HG03354 (cell line): ENCODE measurements around the gene AMZ2.
A peak's percentile ranks its signal among the peaks of the same experiment; 100 is the strongest.

ENCODE experiments used
- ATAC-seq: cut with Tn5 transposase; IDR thresholded peaks from one replicate; pipeline ENCODE4 v1.9.1; 2021; ENCODE audit warnings: mild to moderate bottlenecking; ENCODE audit not compliant: unreplicated experiment, poor library complexity, severe bottlenecking

AMZ2 gene

DNA sequence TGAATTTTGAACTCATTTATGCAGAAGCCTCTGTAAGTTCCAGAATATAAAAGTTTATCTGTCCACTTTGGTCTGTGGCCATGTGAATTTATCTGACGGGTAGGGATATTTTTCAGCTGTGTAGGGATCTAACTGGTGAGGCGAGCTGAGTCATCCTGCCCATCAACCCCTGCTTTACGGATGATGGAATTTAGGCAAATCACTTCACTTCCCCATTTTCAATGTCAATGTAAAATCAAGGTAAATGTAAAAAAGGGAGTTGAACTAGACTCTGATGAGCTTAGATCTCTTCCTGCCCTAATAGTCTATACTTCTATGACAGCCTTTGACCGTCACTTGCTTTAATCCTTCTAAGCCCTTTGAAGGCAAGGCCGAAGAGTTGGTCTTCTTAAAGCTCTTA is 40.5 kb downstream of the AMZ2 start:
- no peak for ATAC-seq

GRCh38 chr17:68288804-68289203 is 41.0 kb downstream of the AMZ2 start:
- no peak for ATAC-seq

DNA sequence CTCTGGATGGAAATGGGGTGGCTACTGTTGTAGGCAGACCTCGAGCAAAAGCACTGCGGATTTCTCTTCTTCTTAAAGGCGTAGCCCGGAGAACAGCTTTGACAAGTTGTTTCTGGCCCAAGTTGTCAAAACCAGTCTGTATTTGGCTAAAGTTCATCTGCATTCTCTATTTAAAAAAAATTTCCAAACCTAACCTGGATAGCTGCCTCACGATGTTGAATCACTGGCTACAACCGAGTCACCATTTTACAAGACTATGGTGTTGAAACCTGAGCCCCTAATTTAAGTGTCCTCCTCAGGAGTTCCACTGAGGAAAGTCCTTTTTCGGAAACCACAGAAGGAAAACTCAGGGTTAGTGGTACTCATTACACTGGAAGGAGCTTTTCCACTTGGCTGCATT is 41.6 kb downstream of the AMZ2 start:
- no peak for ATAC-seq

GRCh38 chr17:68289936-68290267 is 42.1 kb downstream of the AMZ2 start:
- no peak for ATAC-seq

GRCh38 chr17:68290268-68290954 is 42.6 kb downstream of the AMZ2 start:
- ATAC-seq: no peak

DNA sequence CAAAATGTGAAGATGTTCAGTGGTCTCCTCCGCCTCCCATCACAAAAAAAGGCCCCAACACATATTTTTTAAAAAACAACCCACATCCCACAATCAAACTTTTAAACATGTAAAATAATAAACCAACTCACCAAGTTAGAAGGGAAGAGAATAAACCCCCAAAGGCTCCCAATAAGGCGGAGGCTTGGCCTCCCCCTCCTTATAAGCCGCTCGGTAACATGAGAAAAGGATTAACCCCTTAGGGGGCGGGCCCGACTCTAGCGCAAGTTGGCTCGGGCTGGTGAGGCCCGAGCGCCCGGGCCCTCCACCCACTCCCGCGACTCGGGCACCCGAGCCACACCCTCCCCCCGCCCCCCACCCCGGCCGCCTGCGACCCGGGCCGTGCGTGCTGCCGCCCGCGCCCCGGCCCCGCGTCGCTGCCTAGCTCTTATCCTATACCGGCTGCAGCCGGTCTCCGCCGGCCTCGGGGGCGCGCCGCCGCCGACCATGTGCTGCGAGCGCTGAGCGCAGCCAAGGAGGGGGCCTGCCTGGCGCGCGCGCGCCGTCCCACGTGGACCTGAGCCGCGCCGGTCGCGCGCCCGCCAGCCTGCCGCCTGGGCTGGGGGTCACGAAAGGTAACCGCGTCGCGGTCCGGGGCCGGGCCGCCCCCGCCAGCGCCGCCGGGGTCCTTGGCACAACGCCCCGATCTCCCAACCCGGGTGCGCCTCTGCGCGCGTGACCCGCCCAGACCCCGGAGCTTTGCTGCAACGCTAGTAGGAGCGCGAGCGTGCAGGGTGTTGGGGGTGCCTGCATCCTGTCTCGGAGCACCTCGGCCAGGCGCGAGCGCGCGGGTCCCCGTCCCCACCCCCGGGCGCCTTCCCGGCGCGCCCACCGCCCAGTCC is 43.4 kb downstream of the AMZ2 start, which contains the start of the genes ARSG and SLC16A6:
TSS of gene ARSG (plus strand) at position 541 of the 881 bp plus-strand sequence. CDS start 15,999 bp downstream, outside the sequence.
TSS of gene SLC16A6 (minus strand) at position 173 of the 881 bp plus-strand sequence. CDS start 12,807 bp downstream, outside the sequence.
- ATAC-seq: peak; percentile 55

GRCh38 chr17:68291836-68292688 is 44.2 kb downstream of the AMZ2 start:
- ATAC-seq: peak; percentile 75

- no peak for ATAC-seq
Measured at GRCh38 chr17:68292689-68293040, 44.8 kb downstream of the AMZ2 start.

DNA sequence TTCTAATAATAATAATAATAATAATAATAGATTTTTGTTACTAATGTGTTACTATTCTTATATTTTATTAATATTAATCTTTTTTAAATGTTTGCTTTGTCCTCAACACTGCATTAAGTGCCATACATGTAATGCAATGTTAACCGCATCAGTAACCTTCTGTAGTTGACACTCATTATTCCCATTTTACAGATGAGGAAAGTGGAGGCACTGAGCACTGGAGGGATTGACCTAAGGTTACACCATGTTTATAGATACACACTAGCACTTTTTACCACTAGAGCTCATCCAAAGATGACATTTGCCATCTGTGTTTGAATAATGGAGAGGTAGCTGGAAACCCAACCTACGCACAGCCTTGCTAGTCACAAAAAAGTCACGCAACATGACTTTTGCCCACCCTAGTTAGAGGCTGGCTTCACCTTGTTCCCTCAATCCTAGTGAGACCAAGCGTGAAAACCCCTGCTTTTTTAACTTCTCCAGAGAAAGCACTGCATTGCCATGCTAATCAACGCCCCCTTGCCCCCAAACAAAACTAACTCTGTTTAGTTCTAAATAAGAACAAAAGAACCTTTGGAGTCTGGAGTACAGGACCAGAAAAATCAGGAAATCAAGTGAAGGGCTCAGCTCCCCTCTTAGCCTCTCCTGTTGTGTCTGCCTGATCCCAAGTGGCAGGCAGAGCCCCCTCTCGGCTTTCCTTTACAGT is 45.8 kb downstream of the AMZ2 start:
- ATAC-seq: no peak

GRCh38 chr17:68294196-68294555 is 46.3 kb downstream of the AMZ2 start:
- no peak for ATAC-seq

DNA sequence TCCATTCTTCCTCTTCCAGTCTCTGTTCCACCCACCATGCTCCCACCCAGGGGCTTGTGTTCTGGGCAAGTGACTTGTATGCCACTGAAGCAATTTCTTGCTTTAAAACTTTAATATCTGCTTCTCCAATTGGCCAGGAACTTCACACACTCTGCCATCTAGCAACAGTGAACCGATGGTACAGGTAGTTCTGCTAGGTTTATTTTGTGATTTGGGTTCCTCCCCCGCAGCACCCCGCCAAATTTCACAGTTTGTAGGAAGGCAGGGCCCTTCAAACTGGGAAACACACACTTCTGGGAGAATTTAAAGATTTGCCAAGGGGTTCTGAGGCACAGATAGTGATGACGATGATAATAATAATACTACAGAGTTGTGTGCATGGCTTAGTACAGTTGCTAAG is 46.8 kb downstream of the AMZ2 start:
- no peak for ATAC-seq

GRCh38 chr17:68295086-68295485 is 47.2 kb downstream of the AMZ2 start:
- no peak for ATAC-seq

GRCh38 chr17:68296217-68297191 is 48.7 kb downstream of the AMZ2 start:
- no peak for ATAC-seq

- ATAC-seq: no peak
Measured at GRCh38 chr17:68297195-68297594, 49.4 kb downstream of the AMZ2 start.

DNA sequence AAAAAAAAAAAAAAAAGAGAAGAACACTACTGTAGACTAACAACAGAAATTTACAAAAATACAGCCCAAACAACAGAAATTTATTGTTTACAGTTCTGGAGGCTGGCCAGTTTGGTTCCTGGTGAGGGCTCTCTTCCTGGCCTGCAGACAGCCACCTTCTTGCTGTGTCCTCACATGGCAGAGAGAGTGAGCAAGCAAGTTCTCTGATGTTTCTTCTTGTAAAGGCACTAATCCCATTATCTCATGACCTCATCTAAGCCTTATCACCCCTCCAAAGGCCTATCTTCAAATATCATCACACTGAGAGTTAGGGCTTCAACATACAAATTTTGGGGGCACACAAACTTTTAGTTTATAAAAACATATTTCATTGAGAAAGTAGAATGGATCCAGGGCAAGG is 50.8 kb downstream of the AMZ2 start:
- no peak for ATAC-seq

DNA sequence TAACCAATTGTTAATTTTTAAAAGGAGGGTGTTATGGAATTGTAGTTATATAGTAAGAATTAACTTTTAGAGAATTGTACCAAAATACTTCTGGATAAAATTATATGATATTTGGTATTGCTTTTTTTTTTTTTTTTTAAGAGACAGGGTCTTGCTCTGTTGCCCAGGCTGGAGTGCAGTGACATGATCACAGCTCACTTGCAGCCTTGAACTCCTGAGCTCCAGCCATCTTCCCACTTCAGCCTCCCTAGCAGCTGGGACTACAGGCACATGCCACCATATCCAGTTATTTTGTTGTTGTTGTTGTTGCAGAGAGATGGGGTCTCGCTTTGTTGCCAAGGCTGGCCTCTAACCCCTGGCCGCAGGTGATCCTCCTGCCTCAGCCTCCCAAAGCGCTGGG is 52.0 kb downstream of the AMZ2 start:
- no peak for ATAC-seq

DNA sequence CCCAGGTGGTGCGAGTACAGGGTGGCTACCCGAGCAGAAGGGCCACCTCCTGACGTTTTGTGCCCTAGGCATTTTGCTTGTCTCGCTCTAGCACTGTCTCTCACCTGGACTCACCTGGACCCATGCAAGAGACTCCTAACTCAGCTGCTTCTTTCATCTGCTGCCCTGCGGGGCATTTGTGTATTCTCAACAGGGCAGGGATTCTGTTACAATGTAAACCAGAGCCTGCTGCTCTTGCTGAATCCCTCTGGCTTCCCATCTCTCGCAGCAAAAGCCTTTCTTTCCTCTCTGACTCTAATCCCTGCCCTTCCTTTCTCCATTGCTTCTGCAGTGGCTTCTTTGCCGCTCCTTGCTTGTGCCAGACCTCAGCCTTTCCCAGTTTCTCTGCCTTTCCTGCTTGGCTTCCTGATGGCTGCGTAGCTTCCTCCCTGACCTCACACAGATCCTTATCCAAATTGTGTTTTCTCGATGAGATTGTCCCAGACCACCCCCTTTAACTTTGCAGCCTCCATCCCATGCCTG is 53.7 kb downstream of the AMZ2 start:
- no peak for ATAC-seq

GRCh38 chr17:68302066-68302564 is 54.3 kb downstream of the AMZ2 start:
- ATAC-seq: no peak
